GM19023 (cell line): ENCODE data around the gene COL27A1.

Experiments used
- ATAC-seq: cut with Tn5 transposase; IDR thresholded peaks from one replicate; pipeline ENCODE4 v1.9.1; 2021; ENCODE audit warnings: mild to moderate bottlenecking, moderate library complexity; ENCODE audit not compliant: unreplicated experiment

COL27A1 gene

GRCh38 chr9:114166103-114166470 lies 10.8 kb downstream of the COL27A1 start:
- no peak for ATAC-seq

- no peak for ATAC-seq
These were observed 11.6 kb downstream of the COL27A1 start for GRCh38 chr9:114166614-114167572.

GRCh38 chr9:114167591-114168091 lies 12.3 kb downstream of the COL27A1 start:
- ATAC-seq: no peak

GRCh38 chr9:114168281-114169028 lies 13.1 kb downstream of the COL27A1 start:
- ATAC-seq: no peak

GRCh38 chr9:114169029-114169951 lies 14.0 kb downstream of the COL27A1 start:
- no peak for ATAC-seq

- ATAC-seq: no peak
These were observed 14.8 kb downstream of the COL27A1 start for GRCh38 chr9:114169952-114170770.

- ATAC-seq: no peak
These were observed 15.6 kb downstream of the COL27A1 start for GRCh38 chr9:114170771-114171461.

GRCh38 chr9:114171500-114171899 lies 16.2 kb downstream of the COL27A1 start:
- ATAC-seq: no peak

- ATAC-seq: no peak
These were observed 17.9 kb downstream of the COL27A1 start for GRCh38 chr9:114172981-114173833.

GRCh38 chr9:114174557-114174875 lies 19.2 kb downstream of the COL27A1 start:
- ATAC-seq: no peak

- no peak for ATAC-seq
These were observed 19.8 kb downstream of the COL27A1 start for GRCh38 chr9:114174876-114175771.

GRCh38 chr9:114176624-114177291 lies 21.4 kb downstream of the COL27A1 start:
- no peak for ATAC-seq

GRCh38 chr9:114177423-114178064 lies 22.2 kb downstream of the COL27A1 start:
- no peak for ATAC-seq

- no peak for ATAC-seq
These were observed 22.7 kb downstream of the COL27A1 start for GRCh38 chr9:114178076-114178475.

- no peak for ATAC-seq
These were observed 23.6 kb downstream of the COL27A1 start for GRCh38 chr9:114178756-114179450.

- ATAC-seq: no peak
These were observed 24.2 kb downstream of the COL27A1 start for GRCh38 chr9:114179516-114179915.
